GM12878 (cell line): ENCODE results near the gene UNG. TPM values are rescaled to one million over a fixed set of nuclear protein-coding genes. Genes with fewer than 3 reads are reported as not detected.

Experiments
- ATF7 ChIP-seq: fragments of 450-650 bp; IDR thresholded peaks from 2 replicates; pipeline ENCODE4 v1.6.1; 2016; ENCODE audit warnings: low read depth, mild to moderate bottlenecking
- CEBPZ ChIP-seq: fragments of 150-350 bp; IDR thresholded peaks from 2 replicates; pipeline ENCODE4 v1.6.1; 2016; ENCODE audit warnings: low read depth, low read length
- DPF2 ChIP-seq: fragments of 450-650 bp; IDR thresholded peaks from 2 replicates; pipeline ENCODE4 v1.6.1; 2017; ENCODE audit warnings: mild to moderate bottlenecking
- ZBTB40 ChIP-seq: fragments of 450-650 bp; IDR thresholded peaks from 2 replicates; pipeline ENCODE4 v1.6.1; 2016; ENCODE audit warnings: mild to moderate bottlenecking, moderate library complexity, borderline replicate concordance
- ZNF622 ChIP-seq: fragments of 450-650 bp; IDR thresholded peaks from 2 replicates; pipeline ENCODE4 v1.6.1; 2017; ENCODE audit warnings: mild to moderate bottlenecking, inconsistent platforms
- polyA plus RNA-seq, 11 experiments: library from polyadenylated mRNA; depleted of rRNA in 4 of 11; unstranded in 6 of 11; stranded (reverse) in 5 of 11; fragments of >200 nt; fragmentation: Nextera tagmentation in 4 of 11; fragmentation: Illumina TruSeq in 1 of 11; extraction: Ambion mirVana in 4 of 11; extraction: Trizol in 1 of 11; gene quantifications; 1 replicate in 1 of 11; 2 replicates in 10 of 11; pipeline versions ENCODE4 v1.2.1 to v1.2.3, GENCODE V29; 2011 to 2016; ENCODE audit warnings: inconsistent platforms in 2 of 11, missing spikeins in 2 of 11, low read depth in 1 of 11
- total RNA-seq, 4 experiments: library from RNA; depleted of rRNA in 3 of 4; stranded (reverse); fragments of >200 nt in 3 of 4; fragmentation: Illumina TruSeq in 1 of 4; extraction: Trizol in 1 of 4; gene quantifications; 2 replicates each; pipeline versions ENCODE4 v1.2.1 to v1.2.3, GENCODE V29; 2013 to 2021

Gene UNG
- total and polyA plus RNA-seq, 10 of the 15 experiments (the other 5 are each of a cell fraction or from before 2014, with no cell fraction given) = 9.5 to 81.9 (median 48.2) TPM

DNA sequence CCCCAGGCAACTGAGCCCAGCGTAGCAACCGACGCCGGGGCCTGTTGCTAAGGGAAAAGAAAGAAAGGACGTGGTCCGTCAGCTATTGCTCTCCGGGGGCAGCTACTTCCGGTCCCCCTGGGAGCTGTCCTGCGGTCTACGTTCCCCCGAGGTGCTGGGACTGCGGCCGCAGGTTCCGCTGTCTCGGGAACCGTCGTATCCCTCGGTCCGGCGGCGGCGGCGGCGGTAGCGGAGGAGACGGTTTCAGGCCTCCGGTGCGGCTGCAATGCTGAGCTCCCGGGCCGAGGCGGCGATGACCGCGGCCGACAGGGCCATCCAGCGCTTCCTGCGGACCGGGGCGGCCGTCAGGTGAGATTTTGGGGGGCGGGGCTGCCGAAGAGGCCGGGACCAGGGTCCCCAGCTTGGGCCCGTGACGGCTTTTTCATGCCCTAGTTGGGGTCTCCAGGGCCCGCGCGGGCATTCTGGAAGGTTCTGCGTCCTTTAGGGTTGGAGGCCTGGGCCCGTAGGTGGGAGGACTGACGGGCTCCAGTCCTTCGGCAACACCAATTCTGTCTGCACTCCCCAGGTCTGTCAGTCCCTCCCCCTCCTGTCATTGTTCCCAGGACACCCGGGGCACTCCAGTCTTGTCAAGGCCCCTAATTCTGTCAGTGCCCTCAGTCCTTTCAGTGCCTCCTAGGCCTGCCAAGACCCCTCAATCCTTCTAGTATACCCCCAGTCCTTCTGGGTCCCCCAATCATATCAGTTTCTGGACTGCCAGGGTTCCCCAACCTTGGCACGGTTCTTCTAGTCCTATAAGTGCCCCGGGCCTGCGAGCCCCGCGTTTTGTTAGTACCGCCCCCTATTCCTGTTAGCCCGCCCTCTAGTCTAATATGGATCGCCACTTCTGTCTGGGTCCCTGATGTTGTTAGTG is 44.7 kb upstream of the UNG start, which contains the start of gene USP30 (continued):
- TF ChIP-seq ZNF622 = no peak
- no peak for TF ChIP-seq CEBPZ
- TF ChIP-seq DPF2 = peak; percentile 70
- peak; percentile 60; the same call in 1 of the 2 replicates for TF ChIP-seq ATF7
- peak; percentile 100 for TF ChIP-seq ZBTB40
- TF ChIP-seq, all 136 proteins: peak for 78
